ENCODE data around the gene RALGPS2.

Gene RALGPS2

GRCh38 chr1:178867670-178868069, 142.6 kb downstream of the RALGPS2 start:
- no peak for DNase-seq (ENCODE audit: low spot score)

- no peak for DNase-seq (ENCODE audit: low spot score)
Measured at GRCh38 chr1:178868706-178869105, 143.7 kb downstream of the RALGPS2 start.

DNA sequence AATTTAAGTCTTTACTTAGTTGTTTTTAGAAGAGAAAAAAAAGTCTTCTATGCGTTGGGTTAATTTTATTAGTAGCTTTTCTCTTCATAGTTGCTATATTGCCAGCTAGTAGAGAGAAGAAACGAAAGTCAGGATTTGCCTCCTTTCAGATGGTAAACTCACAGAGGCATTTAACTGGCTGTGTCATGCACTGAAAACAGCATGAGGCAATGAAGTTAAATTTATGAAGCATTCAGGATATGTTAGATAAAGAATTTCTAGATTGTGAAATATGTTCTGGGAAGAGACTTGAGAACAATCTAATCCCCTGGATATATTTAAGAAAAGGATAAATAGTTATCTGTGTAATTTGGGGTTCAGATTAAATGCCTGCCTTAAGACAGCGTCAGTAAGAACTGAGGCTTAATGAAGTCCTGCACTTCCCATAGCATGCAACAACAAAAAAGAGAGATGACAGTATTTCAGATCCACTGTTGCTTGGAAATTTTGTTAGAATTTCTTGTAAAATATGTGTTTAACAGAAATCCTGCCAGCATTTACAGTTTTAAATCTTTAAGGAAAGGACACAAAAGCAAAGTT, 144.2 kb downstream of the RALGPS2 start:
- no peak for DNase-seq (ENCODE audit: low spot score)

GRCh38 chr1:178870221-178870620, 145.2 kb downstream of the RALGPS2 start:
- no peak for DNase-seq (ENCODE audit: low spot score)

GRCh38 chr1:178870944-178871343, 145.9 kb downstream of the RALGPS2 start, which contains the start of gene ANGPTL1:
Gene ANGPTL1, minus strand, starts transcription at chr1:178871077. Its CDS starts 5,301 bp downstream, at chr1:178865776.
- no peak for DNase-seq (ENCODE audit: low spot score)

DNA sequence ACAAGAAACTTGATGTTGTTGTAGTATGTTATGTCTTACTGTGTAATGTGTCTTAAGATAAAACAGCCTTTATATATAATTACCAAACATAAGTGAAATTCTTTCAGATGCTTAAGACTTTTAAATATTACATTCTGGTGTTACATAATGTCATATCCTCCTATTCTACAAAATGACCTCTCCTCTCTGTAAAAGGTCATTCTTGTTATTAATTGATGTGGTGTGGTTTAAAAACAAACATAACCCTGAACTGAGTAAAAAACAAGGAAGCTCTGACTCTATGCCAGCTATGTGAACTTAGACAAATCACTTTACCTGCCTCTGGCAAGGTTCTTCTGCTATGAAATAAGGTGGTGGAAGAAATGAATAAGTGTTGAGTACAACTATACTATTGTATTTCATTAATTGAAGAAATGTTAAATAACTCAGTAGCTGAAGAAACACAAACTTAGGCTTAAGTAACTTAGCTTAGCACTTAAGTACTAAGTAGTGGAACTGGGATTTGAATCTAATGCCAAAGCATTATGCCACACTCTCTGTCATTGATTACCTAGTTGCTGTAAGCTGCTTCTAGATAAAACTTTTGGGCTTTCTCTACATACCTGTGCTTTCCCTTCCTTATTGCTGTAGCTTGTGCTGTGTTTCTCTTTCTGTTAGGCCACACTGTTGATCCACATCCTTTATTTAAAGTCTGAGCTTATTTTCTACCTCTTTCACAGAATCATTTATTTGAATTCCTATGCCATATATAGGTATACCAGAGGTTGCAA, 146.7 kb downstream of the RALGPS2 start:
- DNase-seq (ENCODE audit: low spot score), result no peak

GRCh38 chr1:178874966-178875365, 149.9 kb downstream of the RALGPS2 start:
- DNase-seq (ENCODE audit: low spot score), result no peak

DNA sequence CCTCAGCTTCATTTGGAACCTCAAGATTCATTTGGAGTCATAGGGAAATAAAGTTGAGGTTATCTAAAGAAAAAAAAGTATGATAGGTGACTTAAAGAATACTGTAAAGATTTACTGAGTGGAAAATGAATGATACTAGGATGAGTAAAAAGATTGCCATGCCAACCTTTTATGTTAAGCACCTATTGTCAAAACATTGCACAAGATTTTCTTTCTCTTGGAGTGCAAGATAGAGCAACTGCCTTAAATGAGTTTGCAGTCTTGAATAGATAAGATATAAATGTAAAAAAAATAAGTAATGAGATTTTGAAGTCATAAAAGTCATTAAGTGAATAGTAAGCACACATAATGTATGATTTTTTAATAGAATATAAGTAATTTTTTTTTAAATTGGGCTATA, 150.9 kb downstream of the RALGPS2 start:
- no peak for DNase-seq (ENCODE audit: low spot score)

DNA sequence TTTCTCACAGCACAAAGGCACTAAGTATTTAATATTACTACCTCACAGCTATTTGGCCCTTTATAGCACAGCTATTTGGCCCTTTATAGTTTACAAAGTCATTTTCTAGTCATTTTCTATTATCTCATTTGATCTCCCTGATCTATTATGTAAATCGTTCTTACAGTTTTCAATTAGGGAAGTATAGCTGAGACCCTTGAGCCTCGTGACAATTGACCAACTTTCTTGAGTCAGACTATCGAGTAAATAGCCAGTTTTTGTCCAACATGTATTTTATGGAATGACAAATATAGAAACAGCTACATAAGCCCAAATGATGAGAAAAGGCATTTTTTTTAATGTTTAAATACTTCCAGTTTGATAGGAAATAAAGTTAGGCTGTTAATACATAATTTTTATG, 152.9 kb downstream of the RALGPS2 start:
- DNase-seq (ENCODE audit: low spot score), result no peak

DNA sequence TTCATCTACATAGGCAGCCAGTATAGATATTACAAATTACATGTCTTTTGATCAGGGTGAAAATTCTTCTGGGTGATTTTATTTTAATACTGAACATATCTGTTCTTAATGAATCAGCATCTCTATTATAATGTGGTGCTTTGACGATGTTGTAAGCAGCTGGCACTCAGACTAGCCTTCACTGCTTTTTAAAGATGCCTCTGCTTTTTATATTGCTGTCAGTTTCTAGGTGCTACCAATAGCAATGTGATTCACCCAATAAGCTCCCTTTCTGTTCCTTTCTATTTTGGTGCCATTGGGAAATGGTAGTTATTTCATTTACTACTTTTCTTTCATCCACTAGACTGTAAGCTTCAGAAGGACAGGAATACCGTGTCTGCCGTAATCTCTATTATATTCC, 156.9 kb downstream of the RALGPS2 start:
- DNase-seq (ENCODE audit: low spot score), result no peak

DNA sequence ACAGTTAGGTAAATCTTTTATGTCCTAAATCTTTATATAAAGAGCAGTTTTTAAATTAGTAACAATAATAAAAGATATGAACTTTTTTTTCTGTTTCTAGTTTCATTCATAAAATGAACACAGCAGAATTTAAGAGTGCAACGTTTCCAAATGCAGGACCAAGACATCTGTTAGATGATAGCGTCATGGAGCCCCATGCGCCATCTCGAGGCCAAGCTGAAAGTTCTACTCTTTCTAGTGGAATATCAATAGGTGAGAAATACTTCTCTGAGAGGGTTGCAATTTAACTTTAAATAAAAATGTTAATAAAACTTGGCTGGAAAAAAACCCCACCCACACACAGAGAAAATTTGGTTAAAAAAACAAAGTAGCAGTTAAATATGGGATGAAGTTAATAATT, 160.8 kb downstream of the RALGPS2 start:
- no peak for DNase-seq (ENCODE audit: low spot score)

- DNase-seq (ENCODE audit: low spot score), result no peak
Measured at GRCh38 chr1:178886551-178886950, 161.5 kb downstream of the RALGPS2 start.

GRCh38 chr1:178895928-178896327, 170.9 kb downstream of the RALGPS2 start:
- no peak for DNase-seq (ENCODE audit: low spot score)

- DNase-seq (ENCODE audit: low spot score), result no peak
Measured at GRCh38 chr1:178898401-178898800, 173.4 kb downstream of the RALGPS2 start.

DNA sequence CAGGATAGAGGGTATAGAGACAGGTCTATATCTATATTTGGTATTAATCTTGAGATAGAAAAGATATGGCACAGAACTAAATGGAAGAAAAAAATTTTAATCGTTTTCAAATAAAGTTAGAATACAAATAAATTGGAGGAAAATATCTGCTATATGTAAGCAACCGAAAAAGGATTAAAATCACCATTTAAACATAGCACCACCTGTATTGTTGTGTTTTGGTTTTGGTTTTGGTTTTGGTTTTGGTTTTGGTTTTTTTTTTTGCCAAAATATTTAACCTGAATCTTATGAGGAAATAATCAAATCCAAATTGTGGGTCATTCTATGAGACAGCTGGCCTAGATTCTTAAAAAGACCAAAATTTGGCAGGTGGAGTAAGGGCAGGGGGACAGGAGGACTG, 174.4 kb downstream of the RALGPS2 start:
- DNase-seq (ENCODE audit: low spot score), result no peak

DNA sequence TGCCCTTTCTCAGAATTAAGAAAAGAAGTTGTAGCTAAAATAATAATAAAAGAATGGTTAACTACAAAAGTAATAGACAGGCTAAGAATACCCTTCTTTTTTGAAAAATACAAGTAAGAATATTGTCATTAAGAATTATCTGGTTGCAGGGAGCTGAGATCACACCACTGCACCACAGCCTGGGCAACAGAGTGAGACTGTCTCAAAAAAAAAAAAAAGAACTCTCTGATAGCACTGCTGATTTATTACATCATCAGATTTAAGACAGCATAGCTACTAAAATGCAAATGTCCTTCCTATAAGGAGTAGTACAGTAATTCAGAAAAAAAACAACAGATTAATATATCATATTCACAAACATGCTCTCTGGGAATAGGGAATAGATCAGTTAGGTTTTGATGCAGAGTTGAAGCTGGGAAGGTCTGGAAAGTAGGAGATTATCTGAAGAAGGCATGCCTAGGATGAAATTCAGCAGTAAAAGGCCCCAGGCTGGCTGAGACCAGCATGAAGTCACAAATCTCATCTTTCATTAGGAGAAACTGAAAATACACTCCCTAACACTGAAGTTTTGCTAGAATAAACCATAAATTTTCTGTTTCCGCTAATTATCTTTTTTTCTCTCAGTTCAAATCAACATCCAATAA, 176.6 kb downstream of the RALGPS2 start:
- DNase-seq (ENCODE audit: low spot score), result no peak

- DNase-seq (ENCODE audit: low spot score), result no peak
Measured at GRCh38 chr1:178908358-178908757, 183.3 kb downstream of the RALGPS2 start.

- DNase-seq (ENCODE audit: low spot score), result no peak
Measured at GRCh38 chr1:178910023-178910422, 185.0 kb downstream of the RALGPS2 start.

GRCh38 chr1:178912597-178912996, 187.6 kb downstream of the RALGPS2 start:
- DNase-seq (ENCODE audit: low spot score), result no peak

DNA sequence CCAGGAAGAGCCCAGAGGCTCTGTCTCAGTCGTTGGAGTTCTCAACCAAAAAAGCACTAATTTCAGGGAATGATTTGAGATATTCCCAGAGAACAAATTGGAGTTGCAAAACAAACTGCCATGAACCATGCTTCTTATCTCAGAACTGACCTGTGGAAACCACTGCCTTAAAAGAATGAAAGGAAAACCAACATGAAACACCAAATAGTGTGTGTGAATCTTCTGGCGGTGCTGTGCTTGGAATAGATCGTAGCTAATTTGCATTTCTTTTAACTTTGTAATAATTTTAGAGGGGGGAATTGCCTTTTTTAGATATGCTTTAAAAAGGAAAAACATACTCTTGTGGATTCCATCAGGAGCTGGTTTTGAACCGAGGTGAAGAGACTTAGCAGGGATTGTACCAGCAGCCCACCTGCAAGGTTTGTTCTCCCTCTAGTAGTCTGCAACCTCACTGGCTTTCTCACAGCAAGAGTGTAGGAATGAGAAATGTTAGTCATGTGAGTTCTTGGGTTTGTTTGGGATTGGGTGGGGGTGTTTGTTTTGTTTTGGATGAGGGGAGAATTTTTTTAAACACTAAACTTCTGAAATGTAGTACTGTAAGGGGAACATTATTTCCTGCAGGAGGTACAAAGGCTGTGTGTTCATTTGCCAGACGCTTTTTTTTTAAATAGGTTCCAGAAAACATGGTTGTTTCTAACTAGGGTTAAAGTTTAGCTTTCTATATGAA, 191.6 kb downstream of the RALGPS2 start:
- no peak for DNase-seq (ENCODE audit: low spot score)

DNA sequence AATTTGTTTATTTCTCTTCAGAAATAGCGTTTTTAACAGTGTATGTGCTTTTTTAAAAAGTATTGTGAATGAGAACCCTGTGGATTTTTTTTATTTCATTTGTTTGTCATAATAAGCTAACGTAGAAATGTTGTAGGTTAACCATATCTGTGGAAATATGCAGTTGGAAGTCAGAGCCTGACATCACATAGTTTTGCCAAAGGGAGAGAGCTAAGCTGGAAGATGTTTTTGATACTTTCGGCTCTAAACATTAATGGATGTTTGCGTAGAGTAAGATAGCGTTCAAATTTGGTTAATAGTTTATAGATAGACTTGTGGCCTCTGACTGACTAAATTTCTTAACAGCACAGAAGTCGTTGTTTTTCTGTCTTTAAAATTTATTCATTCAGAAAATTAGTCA, 193.3 kb downstream of the RALGPS2 start:
- DNase-seq (ENCODE audit: low spot score), result no peak

GRCh38 chr1:178918955-178919354, 193.9 kb downstream of the RALGPS2 start:
- DNase-seq (ENCODE audit: low spot score), result no peak

DNA sequence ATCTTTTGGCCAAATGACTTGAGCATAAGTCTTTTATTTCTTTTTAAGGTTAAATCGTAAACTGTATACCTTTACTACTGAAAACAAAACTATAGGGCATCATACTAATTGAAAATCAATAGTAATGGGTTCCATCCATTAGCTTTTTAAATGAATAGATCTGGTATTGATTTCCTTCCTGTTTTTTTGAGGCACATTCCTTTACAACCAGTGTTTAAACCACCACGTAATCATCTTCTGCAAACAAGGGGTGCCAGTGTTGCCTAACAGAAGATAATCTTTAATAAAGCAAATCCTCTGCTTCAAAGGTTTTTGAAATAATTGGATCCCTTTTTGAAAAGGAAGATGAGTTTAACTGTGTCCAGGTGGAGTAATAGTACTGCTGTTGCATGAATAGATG, 194.5 kb downstream of the RALGPS2 start:
- DNase-seq (ENCODE audit: low spot score), result no peak
